GM21619 (cell line): ENCODE data around the gene CTDSP2.

Experiments used
- ATAC-seq: cut with Tn5 transposase; IDR thresholded peaks from one replicate; pipeline ENCODE4 v1.9.1; 2021; ENCODE audit not compliant: unreplicated experiment

Gene CTDSP2

GRCh38 chr12:57817261-57817989 is 29.1 kb downstream of the CTDSP2 start:
- no peak for ATAC-seq

- ATAC-seq = no peak
Measured at GRCh38 chr12:57816855-57817151, 29.7 kb downstream of the CTDSP2 start.

GRCh38 chr12:57816001-57816854 is 30.3 kb downstream of the CTDSP2 start:
- ATAC-seq = no peak

- no peak for ATAC-seq
Measured at GRCh38 chr12:57815177-57816000, 31.1 kb downstream of the CTDSP2 start.

- ATAC-seq = no peak
Measured at GRCh38 chr12:57813971-57814772, 32.4 kb downstream of the CTDSP2 start.

GRCh38 chr12:57813111-57813970 is 33.2 kb downstream of the CTDSP2 start:
- no peak for ATAC-seq

GRCh38 chr12:57811028-57811755 is 35.3 kb downstream of the CTDSP2 start:
- no peak for ATAC-seq

- ATAC-seq = no peak
Measured at GRCh38 chr12:57810450-57810849, 36.1 kb downstream of the CTDSP2 start.

GRCh38 chr12:57809425-57809824 is 37.1 kb downstream of the CTDSP2 start:
- no peak for ATAC-seq

- ATAC-seq = no peak
Measured at GRCh38 chr12:57808351-57808750, 38.2 kb downstream of the CTDSP2 start.

GRCh38 chr12:57807285-57807684 is 39.2 kb downstream of the CTDSP2 start:
- ATAC-seq = no peak

GRCh38 chr12:57806677-57807076 is 39.9 kb downstream of the CTDSP2 start:
- no peak for ATAC-seq

- no peak for ATAC-seq
Measured at GRCh38 chr12:57803319-57803893, 43.1 kb downstream of the CTDSP2 start.

GRCh38 chr12:57802607-57803006 is 43.9 kb downstream of the CTDSP2 start:
- no peak for ATAC-seq

- no peak for ATAC-seq
Measured at GRCh38 chr12:57800965-57801364, 45.6 kb downstream of the CTDSP2 start.

- no peak for ATAC-seq
Measured at GRCh38 chr12:57797933-57798332, 48.6 kb downstream of the CTDSP2 start.

- ATAC-seq = no peak
Measured at GRCh38 chr12:57796996-57797395, 49.5 kb downstream of the CTDSP2 start.

GRCh38 chr12:57795354-57795753 is 51.2 kb downstream of the CTDSP2 start:
- ATAC-seq = no peak

GRCh38 chr12:57793920-57794319 is 52.6 kb downstream of the CTDSP2 start:
- ATAC-seq = no peak
